ENCODE data around the gene MNX1.

DNA sequence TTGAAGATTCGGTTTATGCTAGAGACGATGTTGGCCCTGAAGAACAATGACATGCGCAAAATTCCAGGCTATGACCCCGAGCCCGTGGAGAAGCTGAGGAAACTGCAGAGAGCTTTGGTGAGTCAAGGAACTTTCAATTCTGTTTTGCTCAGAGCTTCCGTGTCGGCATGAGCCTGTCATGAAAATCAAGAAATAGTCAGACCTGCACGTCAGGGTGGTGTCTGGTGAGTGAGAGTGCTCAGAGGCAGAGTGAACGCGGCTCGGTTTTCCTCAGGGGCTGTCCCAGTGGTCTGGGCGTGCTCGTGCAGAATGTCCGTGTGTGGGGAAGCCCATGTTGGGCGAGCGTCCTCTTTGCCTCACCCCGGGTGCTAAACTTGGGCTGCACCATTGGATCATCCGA, 48.3 kb downstream of the MNX1 start:
- TF ChIP-seq, protein P1, sequence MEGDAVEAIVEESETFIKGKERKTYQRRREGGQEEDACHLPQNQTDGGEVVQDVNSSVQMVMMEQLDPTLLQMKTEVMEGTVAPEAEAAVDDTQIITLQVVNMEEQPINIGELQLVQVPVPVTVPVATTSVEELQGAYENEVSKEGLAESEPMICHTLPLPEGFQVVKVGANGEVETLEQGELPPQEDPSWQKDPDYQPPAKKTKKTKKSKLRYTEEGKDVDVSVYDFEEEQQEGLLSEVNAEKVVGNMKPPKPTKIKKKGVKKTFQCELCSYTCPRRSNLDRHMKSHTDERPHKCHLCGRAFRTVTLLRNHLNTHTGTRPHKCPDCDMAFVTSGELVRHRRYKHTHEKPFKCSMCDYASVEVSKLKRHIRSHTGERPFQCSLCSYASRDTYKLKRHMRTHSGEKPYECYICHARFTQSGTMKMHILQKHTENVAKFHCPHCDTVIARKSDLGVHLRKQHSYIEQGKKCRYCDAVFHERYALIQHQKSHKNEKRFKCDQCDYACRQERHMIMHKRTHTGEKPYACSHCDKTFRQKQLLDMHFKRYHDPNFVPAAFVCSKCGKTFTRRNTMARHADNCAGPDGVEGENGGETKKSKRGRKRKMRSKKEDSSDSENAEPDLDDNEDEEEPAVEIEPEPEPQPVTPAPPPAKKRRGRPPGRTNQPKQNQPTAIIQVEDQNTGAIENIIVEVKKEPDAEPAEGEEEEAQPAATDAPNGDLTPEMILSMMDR (IDR thresholded peaks at IDR 0.05) = no peak
- TF ChIP-seq POLR2A (IDR thresholded peaks at IDR 0.05; ENCODE audit: low read depth) = no peak
- TF ChIP-seq EP300 (IDR thresholded peaks at IDR 0.05) = no peak
